HG02588 (cell line): ENCODE data around the gene NFYA.

Experiments used
- ATAC-seq: cut with Tn5 transposase; IDR thresholded peaks from one replicate; pipeline ENCODE4 v1.9.1; 2021; ENCODE audit warnings: mild to moderate bottlenecking, moderate library complexity; ENCODE audit not compliant: unreplicated experiment

Gene NFYA

GRCh38 chr6:41072836-41073202, at the start of gene NFYA:
TSS of gene NFYA (plus strand) at chr6:41072974. CDS start at chr6:41079090, 6,116 bp downstream.
- peak; percentile 58 for ATAC-seq

DNA sequence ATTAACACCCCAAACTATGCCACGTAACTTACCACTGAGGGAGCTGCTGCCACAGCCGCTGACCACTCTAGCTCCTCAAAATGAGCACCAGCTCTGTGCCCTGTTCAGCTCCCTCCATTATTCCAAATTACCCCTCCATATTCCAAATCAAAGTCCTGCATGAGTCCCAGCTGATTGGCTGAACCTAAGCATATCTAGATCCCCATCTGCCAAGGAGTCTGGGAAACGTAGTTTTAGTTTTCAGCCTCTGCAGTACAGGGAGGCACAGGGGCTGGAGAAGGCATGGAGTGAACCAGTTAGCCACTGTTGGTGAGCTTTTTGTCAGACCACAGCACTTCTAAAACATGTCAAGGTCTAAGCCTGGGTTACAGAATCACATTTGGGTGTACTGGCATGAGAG, 49.7 kb upstream of the NFYA start:
- no peak for ATAC-seq

DNA sequence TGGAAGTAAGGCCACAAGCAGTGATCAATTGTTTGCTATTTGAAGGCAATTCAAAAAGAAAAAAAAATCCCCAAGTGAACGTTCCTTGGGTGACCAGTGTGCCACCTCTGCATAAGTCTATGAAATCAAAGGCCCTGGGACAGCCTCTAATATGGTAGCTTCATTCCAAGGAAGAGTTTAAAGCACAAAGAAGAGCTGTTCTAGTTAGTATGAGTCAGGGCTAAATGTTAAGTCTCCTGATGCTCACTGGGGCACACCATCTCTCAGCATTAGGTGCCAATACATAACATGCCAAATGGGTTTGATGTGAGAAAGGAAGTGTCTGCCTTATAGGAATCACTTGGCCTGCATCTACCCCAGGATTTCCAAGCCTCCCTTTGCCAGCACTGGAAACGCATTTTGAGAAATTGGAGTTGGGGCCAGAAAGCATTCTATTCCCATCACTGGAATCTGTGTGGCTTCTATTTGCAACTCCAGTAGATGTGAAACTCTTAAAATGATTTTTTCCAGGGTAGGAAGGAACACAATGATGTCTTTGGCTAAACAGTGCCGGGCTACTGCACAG, 46.7 kb upstream of the NFYA start:
- no peak for ATAC-seq

- no peak for ATAC-seq
Measured at GRCh38 chr6:41027241-41027640, 45.5 kb upstream of the NFYA start.

DNA sequence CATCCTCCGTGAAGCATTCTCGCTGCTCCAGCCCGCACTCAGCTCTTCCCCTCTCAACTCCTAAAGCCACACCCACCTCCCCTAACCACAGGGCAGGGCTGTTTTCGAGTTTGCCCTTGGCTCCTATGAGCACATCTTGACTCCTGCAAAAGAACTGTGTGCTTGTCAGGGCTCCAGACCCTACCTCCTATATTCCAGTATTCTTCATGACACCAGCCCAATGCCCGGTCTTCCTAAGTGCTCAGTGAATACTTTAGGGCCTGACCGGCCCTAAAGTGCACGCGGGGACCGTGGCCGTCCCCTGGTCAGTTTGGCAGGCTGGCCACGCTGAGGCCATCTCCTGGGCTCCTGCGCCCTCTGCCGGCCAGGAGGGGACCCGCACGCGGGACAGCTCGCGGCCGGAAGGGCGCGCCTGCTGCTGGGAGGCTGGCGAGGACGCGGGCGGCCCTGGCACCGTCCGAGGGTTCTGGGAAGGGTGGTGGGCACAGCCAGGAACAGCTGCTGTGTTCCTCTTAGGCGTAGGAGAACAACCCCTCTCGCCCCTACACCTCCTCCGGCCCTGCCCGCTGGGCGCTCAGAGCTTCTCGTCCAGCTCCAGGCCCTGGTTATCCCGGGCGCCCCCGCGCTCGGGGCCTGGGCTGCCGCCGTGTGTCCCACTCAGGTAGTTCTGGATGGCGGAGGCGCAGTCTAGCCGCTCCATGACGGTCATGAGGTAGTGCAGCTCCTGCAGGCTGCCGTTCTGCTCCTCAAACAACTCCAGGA, 44.8 kb upstream of the NFYA start:
- ATAC-seq, result peak; percentile 91

DNA sequence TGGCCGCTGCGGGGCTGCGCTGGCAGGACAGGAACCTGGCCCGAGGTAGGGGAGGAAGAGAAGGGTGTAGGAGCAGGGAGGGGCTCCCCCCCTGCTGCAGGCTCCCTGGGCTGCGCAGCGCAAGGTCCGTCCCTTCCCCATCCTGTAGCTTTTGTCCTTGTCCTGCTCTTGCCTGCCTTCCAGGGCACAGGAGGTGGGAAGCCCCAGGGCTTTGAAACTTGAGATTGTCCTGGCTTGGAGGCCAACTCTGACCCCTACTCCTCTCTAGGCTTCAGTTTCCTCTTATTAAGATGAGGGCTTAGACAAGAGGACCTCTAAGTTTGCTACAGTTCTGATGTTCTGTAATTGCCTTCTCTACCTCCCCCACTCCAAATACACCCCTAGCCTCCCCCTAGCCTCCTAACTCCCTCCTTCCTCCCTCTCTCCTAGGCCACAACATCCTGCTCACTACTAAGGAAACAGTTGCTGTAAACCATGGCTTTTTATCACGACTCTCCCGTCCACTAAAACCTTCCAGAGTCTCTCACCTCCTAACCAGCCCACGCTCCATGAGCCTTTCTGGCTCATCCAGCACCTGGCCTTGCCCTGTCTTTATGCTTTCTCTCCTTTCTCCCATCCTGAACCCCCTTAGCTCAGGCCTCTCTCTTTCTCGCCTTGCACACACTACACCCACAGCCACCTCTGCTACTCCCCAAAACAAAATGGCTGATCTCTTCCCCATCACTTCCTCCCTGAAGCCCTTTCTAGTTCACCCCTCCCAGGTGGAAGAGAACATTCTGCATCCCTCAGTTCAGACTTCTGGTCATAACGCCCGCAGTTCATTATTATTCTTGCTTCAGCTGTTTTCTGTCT, 44.0 kb upstream of the NFYA start:
- peak; percentile 19 for ATAC-seq

- ATAC-seq, result no peak
Measured at GRCh38 chr6:41032830-41033229, 39.9 kb upstream of the NFYA start.

DNA sequence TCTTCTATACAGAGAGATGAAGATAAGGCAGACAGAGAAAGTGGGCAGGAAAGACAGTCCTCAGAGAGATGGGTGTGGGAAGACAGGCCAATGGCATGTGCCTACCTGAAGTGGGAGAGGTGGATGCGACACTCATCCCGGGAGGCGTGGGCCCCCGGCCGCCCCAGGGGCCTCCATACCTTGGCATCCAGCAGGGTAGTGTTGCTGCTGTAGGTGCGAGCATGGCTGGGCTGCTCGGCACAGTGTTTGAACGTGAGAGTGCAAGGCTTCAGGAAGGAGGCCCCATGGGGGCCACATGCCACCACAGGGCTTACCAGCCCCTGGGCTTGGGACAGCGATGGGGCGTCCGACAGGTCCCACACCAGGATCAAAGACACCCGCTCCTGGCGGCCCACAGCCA, 39.0 kb upstream of the NFYA start:
- ATAC-seq, result no peak

GRCh38 chr6:41036186-41036585, 36.6 kb upstream of the NFYA start:
- no peak for ATAC-seq

DNA sequence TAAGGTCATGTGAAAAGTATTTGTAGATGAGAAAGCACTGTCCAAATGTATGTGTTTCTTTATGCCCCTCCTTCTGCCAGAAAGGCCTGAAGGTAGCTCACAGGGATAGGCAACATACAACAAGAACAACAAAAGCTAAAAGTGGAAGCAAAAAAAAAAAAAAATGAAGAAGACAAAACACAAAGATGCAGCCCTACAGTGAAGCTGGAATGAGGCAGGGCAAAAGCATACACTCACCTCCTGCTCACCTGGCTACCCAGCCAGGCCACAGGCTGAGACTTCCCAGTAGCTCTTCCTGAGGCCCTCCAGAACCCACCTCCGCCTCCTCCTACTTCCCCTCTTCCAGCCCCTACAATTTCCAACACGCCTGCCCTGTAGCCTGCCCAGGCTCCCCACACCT, 36.2 kb upstream of the NFYA start:
- ATAC-seq, result no peak

- ATAC-seq, result no peak
Measured at GRCh38 chr6:41037107-41037900, 35.5 kb upstream of the NFYA start.

- ATAC-seq, result no peak
Measured at GRCh38 chr6:41038205-41038604, 34.6 kb upstream of the NFYA start.

DNA sequence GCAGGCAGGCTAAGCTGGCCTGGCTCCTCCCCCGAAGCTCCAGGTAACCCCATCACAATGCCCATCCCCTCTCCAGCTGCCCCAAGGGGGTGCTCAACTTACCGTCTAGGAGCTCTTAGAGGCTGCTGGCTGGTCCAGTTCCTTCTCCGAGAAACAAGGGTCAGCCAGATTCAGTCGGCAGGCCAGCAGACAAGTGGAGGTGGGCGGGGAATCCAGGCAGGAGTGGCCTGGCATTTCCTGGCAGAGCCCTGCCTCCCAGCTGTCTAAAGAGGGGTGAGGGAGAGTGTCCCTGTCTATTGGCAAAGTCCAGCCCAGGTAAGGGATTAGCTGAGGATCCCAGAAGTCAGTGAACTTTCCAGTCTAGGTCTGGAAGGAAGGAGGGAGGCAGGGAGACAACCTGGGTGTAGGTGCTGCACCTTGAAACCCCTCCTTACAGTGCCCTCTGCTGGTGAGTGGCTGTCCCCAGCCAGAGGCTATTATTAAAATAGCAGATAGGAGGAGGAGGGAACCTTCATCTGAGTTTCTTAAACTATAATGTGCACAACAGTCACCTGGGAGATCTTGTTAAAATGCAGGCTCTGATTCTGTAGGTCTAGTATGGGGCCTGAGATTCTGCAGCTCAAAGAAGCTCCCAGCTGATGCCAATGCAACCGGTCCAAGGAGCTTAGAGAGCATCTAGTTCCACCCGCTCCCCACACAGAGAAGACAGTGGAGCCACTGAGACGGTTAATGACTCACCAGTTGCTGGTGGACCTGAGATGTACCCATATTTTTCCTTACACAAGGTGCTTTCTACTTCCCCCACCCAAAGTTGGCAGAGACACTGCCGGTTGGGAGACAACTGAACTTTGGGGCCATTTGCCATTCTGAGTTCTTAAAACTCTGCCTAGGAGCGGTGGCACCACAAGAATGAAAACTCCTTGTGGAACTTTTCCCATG, 33.4 kb upstream of the NFYA start, which contains the start of gene UNC5CL:
Gene UNC5CL, minus strand, starts transcription at position 162 of the 939 bp plus-strand sequence. CDS start 4,147 bp downstream, outside the sequence.
- ATAC-seq, result no peak

DNA sequence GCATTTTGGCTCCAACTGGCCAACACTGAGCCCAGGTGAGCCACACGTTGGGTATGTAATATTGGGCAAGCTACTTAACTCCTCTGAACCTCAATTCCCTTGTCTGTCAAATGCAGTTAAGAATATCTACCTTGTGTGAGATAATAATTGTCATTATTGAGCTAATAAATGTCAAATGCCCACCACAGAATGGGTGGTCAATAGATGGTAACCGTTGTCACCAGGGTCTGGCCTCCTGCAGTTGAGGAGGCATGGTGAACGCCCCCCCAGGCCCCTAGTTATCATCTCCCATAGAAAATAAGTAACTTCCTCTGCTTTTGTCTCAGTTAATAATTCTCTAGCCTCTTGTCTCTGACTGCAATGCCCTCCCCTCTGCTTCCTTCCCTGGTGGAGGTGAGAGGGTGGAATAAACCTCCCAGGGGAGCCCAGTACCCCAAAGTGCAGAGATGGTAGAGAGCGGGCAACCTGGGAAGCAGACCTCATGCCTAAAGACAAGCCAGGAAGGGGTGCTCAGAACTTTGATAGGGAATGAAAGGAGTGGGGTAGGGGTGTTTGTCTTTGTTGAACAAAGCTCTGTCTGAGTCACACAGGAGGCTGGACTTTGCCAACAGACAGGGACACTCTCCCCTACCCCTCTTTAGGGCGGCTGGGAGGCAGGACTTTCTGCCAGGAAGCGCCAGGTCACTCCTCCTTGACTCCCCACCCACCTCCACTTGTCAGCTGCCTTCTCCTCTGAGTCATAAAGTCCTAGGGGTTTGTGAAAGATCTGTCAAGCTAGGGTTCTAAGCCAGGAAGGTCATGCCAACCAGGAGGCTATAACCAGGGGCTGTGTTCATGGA, 32.5 kb upstream of the NFYA start:
- no peak for ATAC-seq

DNA sequence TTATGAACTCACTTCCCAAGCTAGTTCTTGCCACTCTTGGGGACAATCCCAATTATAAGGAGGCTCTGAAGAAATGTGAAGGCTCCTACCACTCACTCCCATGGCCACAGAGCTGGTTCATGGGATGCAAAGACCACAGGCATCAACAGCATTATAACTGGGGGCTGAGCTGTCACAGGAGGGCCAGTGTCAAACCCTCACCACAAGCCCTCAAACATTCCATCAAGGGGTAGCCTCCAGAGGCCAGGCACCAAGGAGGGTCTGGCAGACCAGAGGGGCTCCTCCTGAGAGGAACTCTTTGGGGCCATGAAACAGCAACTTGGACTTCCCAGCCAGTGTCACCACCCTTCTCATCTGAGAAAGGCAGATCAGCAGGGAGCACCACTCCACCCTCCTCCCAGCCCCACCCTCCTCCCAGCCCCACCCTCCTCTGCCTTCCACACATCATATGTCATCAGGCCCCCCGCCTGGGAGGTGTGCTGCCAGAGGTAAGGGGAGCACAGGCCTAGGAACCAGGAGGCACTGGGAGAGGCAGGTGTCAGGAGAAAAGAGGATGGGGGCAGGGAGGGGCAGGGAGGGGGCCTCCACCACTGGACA, 31.7 kb upstream of the NFYA start:
- no peak for ATAC-seq

- ATAC-seq, result no peak
Measured at GRCh38 chr6:41042226-41043055, 30.3 kb upstream of the NFYA start, which contains the start of gene TSPO2. TSS of gene TSPO2 (plus strand) at chr6:41042467. CDS start at chr6:41042986, 519 bp downstream.

DNA sequence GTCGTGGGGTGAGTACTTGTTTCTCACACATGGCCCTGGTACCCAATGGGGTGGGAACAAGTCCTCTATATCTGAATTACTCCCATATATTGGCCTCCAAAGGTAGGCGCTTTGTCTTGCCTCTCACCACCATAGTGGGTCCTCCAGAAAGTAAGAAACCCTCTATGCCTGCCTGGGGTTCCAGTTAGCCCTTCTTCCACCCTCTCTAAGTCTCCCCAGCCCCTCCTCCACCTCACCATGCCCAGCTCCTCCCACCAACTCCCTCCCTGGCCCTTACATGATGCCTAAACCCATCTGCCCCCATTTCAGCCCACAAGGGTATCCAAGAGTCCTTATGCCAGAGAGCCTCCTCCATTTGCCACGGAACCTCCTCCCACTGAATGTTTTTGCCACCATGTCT, 29.6 kb upstream of the NFYA start:
- no peak for ATAC-seq

DNA sequence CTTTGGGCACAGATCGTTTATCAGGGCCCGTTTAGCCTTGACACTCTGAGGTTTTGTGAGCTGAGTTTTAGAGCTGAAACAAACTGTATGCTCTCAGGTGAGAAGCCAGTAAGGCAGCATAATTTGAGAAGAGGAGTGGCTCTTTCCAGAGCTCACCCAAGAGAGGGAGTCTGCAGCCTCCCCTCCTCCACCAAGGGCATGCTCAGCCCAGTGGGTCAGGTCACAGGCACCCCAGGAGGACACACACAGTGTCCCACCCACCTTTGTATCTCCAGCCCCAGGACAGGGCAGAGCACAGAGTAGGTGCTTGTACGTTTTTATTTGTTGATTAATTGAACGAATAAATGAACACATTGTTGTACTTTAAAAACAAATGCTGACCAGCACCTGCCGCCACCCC, 27.1 kb upstream of the NFYA start:
- ATAC-seq, result no peak
